HG03521 (cell line): ENCODE data around the gene TSPYL6.

ENCODE experiments used
- ATAC-seq: cut with Tn5 transposase; IDR thresholded peaks from one replicate; pipeline ENCODE4 v1.9.1; 2021; ENCODE audit warnings: mild to moderate bottlenecking, moderate library complexity; ENCODE audit not compliant: unreplicated experiment

Gene TSPYL6

GRCh38 chr2:54259413-54260240 lies 3.6 kb upstream of the TSPYL6 start:
- no peak for ATAC-seq

GRCh38 chr2:54258166-54258565 lies 2.1 kb upstream of the TSPYL6 start:
- ATAC-seq = no peak

- ATAC-seq = no peak
These were observed 569 bp downstream of the TSPYL6 start for GRCh38 chr2:54255230-54256090.

GRCh38 chr2:54254180-54254579 lies 1.8 kb downstream of the TSPYL6 start:
- ATAC-seq = no peak

GRCh38 chr2:54249629-54250028 lies 6.4 kb downstream of the TSPYL6 start:
- no peak for ATAC-seq

- ATAC-seq = no peak
These were observed 8.9 kb downstream of the TSPYL6 start for GRCh38 chr2:54247115-54247514.

- ATAC-seq = no peak
These were observed 15.2 kb downstream of the TSPYL6 start for GRCh38 chr2:54240515-54241469.

- ATAC-seq = no peak
These were observed 16.6 kb downstream of the TSPYL6 start for GRCh38 chr2:54239427-54239826.

- ATAC-seq = no peak
These were observed 18.6 kb downstream of the TSPYL6 start for GRCh38 chr2:54237428-54237827.

- no peak for ATAC-seq
These were observed 22.0 kb downstream of the TSPYL6 start for GRCh38 chr2:54233832-54234649.

GRCh38 chr2:54228945-54229344 lies 27.1 kb downstream of the TSPYL6 start:
- no peak for ATAC-seq

- no peak for ATAC-seq
These were observed 28.2 kb downstream of the TSPYL6 start for GRCh38 chr2:54227798-54228197.

- ATAC-seq = no peak
These were observed 29.8 kb downstream of the TSPYL6 start for GRCh38 chr2:54226260-54226659.

- ATAC-seq = no peak
These were observed 31.0 kb downstream of the TSPYL6 start for GRCh38 chr2:54224997-54225396.

GRCh38 chr2:54213082-54213481 lies 42.9 kb downstream of the TSPYL6 start:
- no peak for ATAC-seq

GRCh38 chr2:54212456-54212855 lies 43.6 kb downstream of the TSPYL6 start:
- ATAC-seq = no peak

- no peak for ATAC-seq
These were observed 46.6 kb downstream of the TSPYL6 start for GRCh38 chr2:54209379-54209778.

- ATAC-seq = no peak
These were observed 47.4 kb downstream of the TSPYL6 start for GRCh38 chr2:54208364-54209240.

GRCh38 chr2:54207666-54208195 lies 48.3 kb downstream of the TSPYL6 start:
- no peak for ATAC-seq
